ENCODE data around the gene MAN2B1. TPM values are rescaled to one million over a fixed set of nuclear protein-coding genes. Genes with fewer than 3 reads are reported as not detected.
A peak's percentile ranks its signal among the peaks of the same experiment; 100 is the strongest.

The MAN2B1 gene
- total RNA-seq, 1 donor from 2014 or later, result 90.6 TPM

GRCh38 chr19:12596927-12597548 lies 69.5 kb downstream of the MAN2B1 start:
- Mint-ChIP-seq H3K36me3 (peaks cover 15% of the 10 kb centered on the region), H3K27me3 (no peaks in the 10 kb centered on the region), H3K4me3 (no peak overlapping the region), H3K9me3 (no peaks in the 10 kb centered on the region), H3K27ac (no peak overlapping the region), H3K4me1 (ENCODE audit: unreplicated experiment) (no peaks in the 10 kb centered on the region)
- no peak for TF ChIP-seq CTCF (conservative IDR thresholded peaks at IDR 0.05)
- DNase-seq (ENCODE audit: extremely low spot score, unreplicated experiment), result peak; percentile 65

Other genes starting within 250 kb of the MAN2B1 start
- 7.7 TPM in 2 replicates for gene ZNF443, start 225.7 kb downstream of the MAN2B1 start, total RNA-seq (ENCODE audit: low replicate concordance)
- 3.6 and 5.6 TPM in 2 replicates for gene ZNF709, start 181.9 kb downstream of the MAN2B1 start, total RNA-seq (ENCODE audit: low replicate concordance)
- gene ZNF564, start 115.3 kb downstream of the MAN2B1 start, total RNA-seq (ENCODE audit: low replicate concordance), result 11.0 and 14.5 TPM in 2 replicates
- gene ZNF490, start 55.9 kb downstream of the MAN2B1 start, total RNA-seq (ENCODE audit: low replicate concordance), result 11.2 and 11.4 TPM in 2 replicates
- gene ZNF791, start 55.8 kb downstream of the MAN2B1 start, total RNA-seq (ENCODE audit: low replicate concordance), result 21.1 and 27.4 TPM in 2 replicates
- gene WDR83, start 65 bp upstream of the MAN2B1 start, total RNA-seq (ENCODE audit: low replicate concordance), result 9.8 and 14.6 TPM in 2 replicates
- gene DHPS, start 15.1 kb upstream of the MAN2B1 start, total RNA-seq (ENCODE audit: low replicate concordance), result 71.2 and 79.4 TPM in 2 replicates
- gene GNG14, start 21.3 kb upstream of the MAN2B1 start, total RNA-seq (ENCODE audit: low replicate concordance), result 0.85 TPM in 1 of 2 replicates, not detected in the other
- gene FBXW9, start 29.9 kb upstream of the MAN2B1 start, total RNA-seq (ENCODE audit: low replicate concordance), result 15.4 and 17.0 TPM in 2 replicates
- 78.6 and 99.7 TPM in 2 replicates for gene TNPO2, start 57.2 kb upstream of the MAN2B1 start, total RNA-seq (ENCODE audit: low replicate concordance)
- gene TRIR, start 67.9 kb upstream of the MAN2B1 start, total RNA-seq (ENCODE audit: low replicate concordance), result 164 and 173 TPM in 2 replicates
- 59.6 and 74.5 TPM in 2 replicates for gene GET3, start 70.8 kb upstream of the MAN2B1 start, total RNA-seq (ENCODE audit: low replicate concordance)
- 0.14 TPM in 1 of 2 replicates, not detected in the other for gene BEST2, start 85.0 kb upstream of the MAN2B1 start, total RNA-seq (ENCODE audit: low replicate concordance)
- gene HOOK2, start 108.8 kb upstream of the MAN2B1 start, total RNA-seq (ENCODE audit: low replicate concordance), result 50.1 and 55.0 TPM in 2 replicates
- 31.3 and 116 TPM in 2 replicates for gene JUNB, start 124.7 kb upstream of the MAN2B1 start, total RNA-seq (ENCODE audit: low replicate concordance)
- gene PRDX2, start 135.1 kb upstream of the MAN2B1 start, total RNA-seq (ENCODE audit: low replicate concordance), result 416 and 497 TPM in 2 replicates
- gene THSD8, start 135.3 kb upstream of the MAN2B1 start, total RNA-seq (ENCODE audit: low replicate concordance), result 10.1 and 19.4 TPM in 2 replicates
- gene RNASEH2A, start 139.8 kb upstream of the MAN2B1 start, total RNA-seq (ENCODE audit: low replicate concordance), result 13.7 and 37.2 TPM in 2 replicates
- gene RTBDN, start 167.8 kb upstream of the MAN2B1 start, total RNA-seq (ENCODE audit: low replicate concordance), result not detected in 2 replicates
- gene MAST1, start 171.8 kb upstream of the MAN2B1 start, total RNA-seq (ENCODE audit: low replicate concordance), result 1.9 and 3.5 TPM in 2 replicates
- 17.9 and 24.6 TPM in 2 replicates for gene DNASE2, start 214.7 kb upstream of the MAN2B1 start, total RNA-seq (ENCODE audit: low replicate concordance)
- gene KLF1, start 220.5 kb upstream of the MAN2B1 start, total RNA-seq (ENCODE audit: low replicate concordance), result not detected in 2 replicates
- 29.7 and 46.8 TPM in 2 replicates for gene GCDH, start 224.4 kb upstream of the MAN2B1 start, total RNA-seq (ENCODE audit: low replicate concordance)